Kidney tubule cell (primary cell): ENCODE data around the gene MAP3K5.
A peak's percentile ranks its signal among the peaks of the same experiment; 100 is the strongest.
"Not testable (repeated sequence)": the region's sequence is repeated elsewhere in the genome, so short reads cannot be mapped to it uniquely, and the experiment has no call there.

Experiments
- DNase-seq: peaks from one replicate; pipeline ENCODE4 v3.0.0-alpha.2; 2018; ENCODE audit warnings: low spot score

The MAP3K5 gene

DNA sequence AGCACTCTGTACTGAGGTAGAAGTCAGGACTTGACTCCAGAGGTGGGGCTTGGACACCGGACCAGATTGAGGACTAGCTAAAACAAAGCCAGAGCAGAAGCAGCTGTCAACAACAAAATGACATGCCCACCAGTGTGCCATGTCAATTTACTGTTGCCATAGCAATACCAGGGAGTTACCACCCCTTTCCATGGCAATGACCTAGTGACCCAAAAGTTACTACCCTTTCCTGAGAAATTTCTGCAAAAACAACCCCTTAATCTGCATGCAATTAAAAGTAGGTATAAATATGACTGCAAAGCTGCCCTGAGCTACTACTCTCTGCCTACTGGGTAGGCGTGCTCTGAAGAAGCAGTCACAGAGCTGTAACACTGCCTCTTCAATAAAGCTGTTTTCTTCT is 21.0 kb downstream of the MAP3K5 start:
- no peak for DNase-seq

DNA sequence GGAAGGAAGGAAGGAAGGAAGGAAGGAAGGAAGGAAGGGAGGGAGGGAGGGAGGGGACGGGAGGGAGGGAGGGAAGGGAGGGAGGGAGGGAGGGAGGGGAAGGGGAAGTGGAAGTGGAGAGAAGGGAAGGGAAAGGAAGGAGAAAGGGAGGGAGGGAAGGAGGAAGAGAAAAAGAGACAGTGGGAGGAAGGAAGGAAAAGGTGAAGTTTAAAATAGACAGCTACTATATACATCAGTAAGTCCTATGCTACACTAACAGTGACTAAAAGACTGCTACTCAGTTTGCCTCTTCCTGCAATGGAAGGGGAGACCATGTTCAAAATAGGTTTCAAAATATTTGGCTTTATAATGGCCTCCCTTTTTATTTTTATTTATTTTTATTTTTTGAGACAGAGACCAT is 22.5 kb downstream of the MAP3K5 start:
- DNase-seq: no peak

DNA sequence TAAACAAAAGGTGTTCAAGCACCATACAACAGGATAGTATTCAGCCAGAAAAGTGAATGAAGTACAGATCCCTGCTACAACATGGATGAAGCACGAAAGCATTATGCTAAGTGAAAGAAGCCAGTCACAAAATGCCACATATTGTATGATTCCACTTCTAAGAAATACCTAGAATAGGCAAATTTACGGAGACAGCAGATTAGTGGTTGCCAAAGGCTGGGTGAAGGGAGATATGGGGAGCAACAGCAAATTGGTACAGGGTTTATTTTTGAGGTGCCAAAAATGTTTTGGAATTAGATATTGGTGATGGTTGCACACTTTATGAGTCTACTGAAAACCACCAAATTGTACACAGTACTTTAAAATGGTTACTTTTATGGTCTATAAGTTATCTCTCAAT is 23.2 kb downstream of the MAP3K5 start:
- DNase-seq: no peak

DNA sequence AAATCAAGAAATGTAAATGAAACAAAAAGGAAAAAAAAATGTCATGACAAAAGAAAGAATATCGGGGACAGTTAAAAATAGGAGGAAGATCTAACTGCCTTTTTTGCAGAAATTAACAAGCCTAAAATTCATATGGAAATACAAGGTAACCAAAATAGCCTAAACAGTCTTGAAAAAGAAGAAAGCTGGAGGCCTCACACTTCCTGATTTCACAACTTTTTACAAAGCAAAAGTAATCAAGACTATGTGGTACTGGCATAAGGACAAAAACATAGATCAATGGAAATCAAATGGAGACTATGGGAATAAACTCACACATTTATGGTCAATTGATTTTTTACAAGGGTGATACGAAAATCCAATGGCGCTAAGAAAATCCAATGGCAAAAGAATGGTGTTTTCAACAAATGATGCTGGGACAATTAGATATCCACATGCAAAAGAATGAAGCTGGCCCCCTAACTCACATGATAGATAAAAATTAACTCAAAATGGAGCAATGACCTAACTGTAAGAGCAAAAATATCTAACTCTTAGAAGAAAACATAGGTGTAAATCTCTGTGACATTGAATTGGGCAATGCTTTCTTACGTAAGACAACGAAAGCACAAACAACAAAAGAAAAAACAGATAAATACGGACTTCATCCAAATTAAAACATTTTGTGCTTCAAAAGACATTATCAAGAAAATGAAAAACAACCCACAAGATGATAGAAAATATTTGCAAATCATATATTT is 24.5 kb downstream of the MAP3K5 start:
- no peak for DNase-seq

DNA sequence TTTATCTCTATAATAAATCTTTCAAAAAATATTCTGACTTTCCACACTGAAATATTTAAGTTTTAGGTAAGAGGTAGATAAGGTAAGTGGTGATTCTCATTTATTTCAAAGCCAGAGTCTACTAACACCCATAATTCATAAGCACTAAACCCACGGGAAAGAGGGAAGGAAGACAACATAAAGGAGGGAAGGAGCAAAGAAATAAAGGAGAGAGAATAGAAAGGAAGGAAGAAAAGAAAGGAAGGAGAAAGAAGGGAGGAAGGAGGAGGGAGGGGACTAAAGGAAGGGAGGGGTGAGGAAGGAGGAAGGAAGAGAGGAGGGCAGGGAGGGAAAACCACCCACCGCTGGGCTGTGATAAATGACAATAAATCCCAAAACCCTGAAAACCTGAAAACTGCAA is 25.2 kb downstream of the MAP3K5 start:
- DNase-seq: no peak

DNA sequence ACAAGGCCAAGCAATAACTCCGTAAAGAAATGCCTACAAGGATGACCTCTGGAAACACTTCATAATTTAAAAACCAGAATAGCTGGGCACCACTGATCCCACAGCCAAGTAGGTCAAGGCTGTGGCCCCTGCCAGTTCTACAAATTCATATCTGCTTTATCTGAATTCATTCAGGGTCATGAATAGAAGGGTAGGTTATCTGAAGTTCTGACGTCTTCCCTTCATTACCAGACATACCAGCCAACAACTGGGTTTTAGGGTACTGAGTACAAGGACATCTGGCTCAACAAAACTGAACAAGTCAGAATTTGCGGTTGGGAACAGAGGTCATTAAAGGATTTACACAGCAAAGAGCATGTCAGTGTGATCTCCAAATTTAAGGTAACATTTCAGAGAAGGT is 26.0 kb downstream of the MAP3K5 start:
- DNase-seq: no peak

DNA sequence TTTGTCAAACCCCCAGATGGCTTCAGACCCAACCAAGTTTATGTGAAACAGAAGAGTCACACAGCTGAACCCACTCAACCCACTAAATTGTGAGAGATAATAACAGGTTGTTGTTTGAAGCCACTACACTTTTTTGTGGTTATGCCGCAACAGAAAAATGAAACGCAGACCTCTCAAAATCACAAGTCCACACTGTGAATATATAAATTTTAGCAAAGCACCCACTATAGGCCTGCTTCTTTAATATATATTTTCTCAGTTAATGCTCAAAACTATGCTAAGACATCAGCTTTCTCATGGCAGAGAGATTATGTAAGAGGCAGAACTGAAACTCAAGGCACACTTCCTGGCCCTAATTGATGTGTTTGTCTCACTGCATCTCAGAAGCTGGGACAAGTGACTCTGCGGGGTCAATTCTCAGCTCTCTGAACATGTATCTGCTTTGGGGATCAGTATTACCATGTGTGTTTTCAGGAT is 27.7 kb downstream of the MAP3K5 start:
- no peak for DNase-seq

DNA sequence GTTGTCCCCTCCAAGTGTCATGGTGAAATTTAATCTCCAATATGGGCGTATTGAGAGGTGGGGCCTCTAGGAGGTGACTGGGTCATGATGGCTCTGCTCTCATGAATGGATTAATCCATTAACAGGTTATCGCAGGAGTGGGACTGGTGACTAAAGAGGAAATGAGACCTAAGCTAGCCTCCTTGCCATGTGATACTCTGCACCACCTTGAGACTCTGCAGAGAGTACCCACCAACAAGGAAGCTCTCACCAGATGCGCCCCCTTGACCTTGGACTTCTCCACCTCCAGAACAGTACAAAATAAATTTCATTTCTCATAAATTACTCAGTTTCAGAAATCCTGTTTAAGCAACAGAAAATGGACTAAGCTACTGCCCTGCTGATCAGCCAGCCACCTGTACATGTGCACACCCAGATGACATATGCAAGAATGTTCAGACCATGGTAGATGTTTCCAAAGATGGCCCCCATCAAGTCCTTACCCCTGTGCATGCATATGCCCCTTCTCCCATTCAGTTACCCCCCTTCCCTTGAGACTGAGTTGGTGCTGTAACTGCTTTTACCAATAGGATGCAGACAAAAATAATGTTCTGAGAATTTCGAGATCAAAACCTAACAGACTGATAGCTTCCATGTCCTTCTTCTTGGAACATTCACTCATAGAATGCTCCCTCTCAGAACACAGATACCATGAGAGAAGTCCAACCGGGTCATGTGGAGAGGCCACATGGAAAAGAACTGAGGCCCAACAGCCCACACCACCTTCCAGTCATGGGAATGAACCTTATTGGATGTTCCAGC is 28.4 kb downstream of the MAP3K5 start:
- no peak for DNase-seq

DNA sequence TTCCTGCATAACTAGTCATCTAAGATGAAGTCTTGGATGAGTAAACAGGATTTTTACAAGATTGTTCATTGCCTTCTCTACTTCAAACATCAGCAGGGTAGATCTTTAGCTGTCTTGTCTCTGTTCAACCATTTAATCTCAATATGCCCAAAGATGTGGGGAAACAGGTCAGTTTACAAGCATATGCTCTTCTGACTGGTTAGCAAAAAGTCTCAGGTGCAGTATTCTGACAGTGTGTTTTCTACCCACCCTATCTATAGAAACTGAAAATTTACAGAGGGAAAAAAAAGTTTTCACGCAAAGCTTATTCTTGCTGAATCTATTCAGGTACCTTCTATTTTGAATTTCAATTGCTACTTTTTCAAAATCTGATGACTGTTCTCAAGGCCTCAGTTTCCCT is 29.0 kb downstream of the MAP3K5 start:
- peak; percentile 38 for DNase-seq

DNA sequence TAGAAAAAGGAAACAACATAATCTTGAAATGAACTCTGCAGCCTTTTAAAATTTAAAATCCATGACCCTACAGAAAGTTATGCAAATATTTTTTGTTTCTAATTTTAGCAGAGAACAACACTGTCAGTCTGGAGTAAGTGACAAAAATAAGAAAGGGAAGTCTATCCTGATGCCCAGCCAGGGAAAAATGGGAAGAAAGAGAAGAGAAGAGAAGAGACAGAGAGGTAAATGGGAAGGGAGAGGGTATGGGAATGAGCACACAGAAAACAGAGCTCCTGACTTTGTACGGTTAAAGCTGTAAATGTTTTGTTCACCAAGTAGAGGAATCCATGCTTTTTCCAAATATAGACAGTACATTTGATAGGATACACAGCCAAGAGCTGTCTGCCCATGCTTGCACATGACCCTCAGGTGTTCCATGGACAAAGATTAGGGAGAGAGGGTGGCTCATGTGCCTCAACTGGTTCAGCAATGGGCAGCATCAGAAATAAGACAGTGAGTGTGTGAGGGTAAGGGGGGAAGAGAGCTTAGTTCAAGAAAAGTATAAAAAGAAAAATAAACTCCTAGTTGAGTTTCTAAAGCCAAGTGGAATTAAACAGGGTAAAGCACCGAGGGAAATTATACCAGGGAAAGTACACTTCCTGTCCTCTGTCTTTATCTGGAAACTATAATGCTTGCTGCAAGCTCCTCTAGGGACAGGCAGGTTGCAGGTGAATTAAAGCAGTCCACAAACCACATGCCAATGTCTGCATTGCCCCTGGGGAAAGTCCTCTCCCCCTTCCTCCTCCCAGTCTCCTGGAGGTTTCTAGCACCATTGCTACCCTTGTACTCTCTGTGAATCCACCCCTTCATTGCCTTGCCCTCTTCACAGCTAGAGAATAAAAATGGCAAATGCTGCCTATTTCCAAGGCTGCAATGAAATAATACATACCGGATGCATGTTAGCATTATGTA is 30.0 kb downstream of the MAP3K5 start:
- no peak for DNase-seq

DNA sequence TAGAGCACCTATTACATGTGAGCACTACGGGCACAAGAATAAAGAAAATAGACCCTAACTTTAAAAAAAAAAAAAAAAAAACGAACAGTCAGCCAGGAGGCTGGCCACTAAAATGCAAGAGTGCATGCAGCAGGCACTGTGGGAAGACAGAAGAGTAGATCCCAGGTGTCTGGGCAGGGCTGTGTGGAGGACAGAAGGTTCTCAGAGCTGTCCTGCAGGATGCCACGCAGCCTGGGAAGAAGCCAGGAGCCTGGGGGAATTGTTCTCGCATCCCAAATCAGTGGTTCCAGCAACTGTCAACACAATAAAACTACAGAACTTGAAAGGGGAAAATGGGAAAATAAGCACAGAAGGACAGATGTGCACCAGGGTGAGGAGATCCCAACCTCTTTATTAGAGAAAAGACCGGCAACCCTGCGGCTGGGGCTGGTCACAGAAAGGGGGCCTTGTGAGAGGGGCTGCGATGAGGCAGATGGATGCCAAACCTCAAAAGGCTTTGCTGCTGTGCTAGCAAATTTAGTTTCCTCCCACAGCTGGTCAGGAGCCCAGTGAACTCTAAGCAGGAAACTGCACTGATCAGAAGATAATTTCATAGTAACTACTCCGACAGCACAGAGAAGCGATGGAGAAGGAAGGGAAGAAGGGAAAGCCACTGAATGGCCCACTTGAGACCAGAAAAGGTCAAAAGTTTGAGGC is 30.9 kb downstream of the MAP3K5 start:
- DNase-seq: no peak

DNA sequence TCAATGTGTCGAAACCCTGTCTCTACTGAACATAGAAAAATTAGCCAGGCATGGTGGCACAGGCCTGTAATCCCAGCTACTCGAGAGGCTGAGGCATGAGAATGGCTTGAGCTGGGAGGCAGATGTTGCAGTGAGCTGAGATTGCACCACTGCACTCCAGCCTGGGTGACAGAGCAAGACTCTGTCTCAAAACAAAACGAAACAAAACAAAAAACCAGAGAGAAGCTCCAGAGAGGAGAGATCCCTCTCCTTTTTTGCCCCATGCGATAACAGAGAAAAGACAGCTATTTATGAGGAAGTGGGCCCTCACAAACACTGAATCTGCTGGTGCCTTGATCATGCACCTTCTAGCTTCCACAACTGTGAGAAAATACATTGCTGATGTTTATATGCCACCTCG is 31.5 kb downstream of the MAP3K5 start:
- DNase-seq: not testable (repeated sequence)

DNA sequence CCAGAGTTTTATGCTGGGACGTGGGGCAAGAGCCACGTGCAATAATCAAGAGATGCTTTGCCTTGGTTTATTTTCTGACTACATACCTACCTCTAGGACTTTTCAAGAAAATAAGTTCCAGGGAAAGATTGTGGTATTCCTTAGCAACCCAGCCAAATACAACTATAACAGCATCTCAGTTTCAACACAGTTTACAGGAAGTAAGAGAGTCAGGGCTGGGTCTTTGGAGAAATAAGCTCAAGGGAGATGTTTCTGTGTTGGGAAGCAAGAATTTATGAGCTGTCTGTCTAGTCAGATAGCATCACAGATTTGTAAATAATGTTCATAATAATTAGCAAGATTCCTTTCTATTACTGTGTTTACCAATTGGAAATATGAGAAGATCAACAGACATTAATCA is 35.1 kb downstream of the MAP3K5 start:
- no peak for DNase-seq

DNA sequence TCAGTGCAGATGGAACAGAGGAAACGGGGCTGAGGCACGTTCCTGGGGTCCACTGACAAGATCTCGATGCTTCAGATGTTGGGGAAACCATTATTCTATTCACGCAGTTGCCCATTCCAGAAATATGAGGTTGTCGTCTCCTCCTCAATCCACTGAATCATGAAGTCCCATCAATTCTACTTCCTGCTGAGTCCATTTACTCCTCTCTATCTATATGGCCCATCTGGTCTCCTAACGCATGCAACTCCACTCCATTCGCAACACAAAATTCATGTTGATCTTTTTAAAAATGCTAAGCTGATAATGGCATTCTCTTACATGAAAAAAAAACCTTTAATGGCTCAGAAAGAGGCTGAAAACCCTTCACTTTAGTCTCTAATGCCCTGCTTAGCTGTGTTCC is 37.5 kb downstream of the MAP3K5 start:
- DNase-seq: no peak

DNA sequence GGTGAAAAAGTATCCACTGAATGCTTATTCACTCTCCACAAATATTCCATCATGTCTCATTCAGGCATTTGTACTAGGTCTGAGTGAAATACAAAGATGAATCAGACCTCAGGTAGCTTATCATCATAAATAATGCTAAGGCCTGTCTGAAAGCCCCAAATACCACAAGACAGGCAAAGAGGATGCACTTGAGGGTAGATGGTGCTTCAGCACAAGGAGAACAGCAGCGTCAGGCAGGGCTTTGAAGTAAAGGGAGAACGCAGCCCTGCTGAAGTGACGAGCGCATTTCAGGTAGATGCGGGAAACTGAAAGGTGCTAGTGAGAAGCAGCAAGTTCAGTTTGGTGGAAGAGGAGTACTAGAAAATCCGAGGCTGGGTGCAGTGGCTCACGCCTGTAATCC is 38.7 kb downstream of the MAP3K5 start:
- DNase-seq: peak; percentile 49

DNA sequence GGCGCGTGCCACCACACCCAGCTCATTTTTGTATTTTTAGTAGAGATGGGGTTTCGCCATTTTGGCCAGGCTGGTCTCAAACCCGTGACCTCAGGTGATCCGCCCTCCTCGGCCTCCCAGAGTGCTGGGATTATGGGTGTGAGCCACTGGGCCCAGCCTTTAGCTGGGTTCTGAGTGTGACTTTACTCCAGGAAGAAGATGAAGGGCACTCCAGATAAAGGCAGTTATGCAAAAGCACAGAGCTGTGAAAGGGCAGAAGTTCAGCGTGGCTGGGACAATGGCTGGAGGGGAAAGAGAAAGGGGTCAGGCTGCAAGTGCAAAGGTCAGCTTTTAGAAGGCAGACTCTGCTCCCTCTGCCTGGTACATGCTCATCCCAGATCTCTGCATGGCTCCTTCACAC is 39.7 kb downstream of the MAP3K5 start:
- no peak for DNase-seq

DNA sequence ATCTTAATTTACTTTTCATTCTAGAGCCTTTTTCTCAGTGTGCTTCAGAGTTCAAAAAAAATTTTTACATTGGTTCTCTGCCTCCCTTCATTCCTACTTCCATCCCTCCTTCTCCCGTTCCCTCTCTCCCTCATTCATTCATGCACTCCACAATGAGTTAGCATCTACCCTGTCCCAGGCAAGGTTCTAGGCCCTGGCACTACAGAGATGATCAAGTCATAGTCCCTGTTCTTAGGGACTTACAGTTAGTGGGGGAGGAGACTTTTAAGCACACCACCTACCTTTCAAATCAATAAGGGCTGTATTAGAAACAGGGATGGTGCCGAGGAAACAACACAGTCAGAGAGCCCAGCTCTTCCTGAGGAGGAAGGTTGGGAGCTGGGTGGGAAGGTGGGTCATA is 40.3 kb downstream of the MAP3K5 start:
- DNase-seq: no peak

DNA sequence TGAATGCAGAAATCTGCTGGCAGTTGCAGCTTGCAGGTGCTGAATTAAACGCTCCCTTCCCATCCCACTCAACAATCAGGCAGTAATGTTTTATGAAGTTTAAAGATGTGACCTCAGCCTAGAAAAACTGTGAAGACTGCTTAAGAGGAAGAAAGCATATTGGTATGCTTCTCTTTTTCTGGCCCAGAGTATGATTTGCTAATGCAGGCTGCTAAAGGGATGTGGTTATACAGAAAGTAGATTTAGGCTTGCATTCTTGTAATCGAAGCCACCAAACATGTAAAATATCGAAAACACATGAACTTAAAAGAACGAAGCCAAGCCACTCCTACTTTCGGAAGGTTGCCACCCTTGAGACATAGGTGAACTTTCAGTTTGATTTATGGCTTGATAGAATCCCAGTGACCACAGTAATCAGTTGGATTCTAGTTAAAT is 40.7 kb downstream of the MAP3K5 start:
- DNase-seq: no peak

DNA sequence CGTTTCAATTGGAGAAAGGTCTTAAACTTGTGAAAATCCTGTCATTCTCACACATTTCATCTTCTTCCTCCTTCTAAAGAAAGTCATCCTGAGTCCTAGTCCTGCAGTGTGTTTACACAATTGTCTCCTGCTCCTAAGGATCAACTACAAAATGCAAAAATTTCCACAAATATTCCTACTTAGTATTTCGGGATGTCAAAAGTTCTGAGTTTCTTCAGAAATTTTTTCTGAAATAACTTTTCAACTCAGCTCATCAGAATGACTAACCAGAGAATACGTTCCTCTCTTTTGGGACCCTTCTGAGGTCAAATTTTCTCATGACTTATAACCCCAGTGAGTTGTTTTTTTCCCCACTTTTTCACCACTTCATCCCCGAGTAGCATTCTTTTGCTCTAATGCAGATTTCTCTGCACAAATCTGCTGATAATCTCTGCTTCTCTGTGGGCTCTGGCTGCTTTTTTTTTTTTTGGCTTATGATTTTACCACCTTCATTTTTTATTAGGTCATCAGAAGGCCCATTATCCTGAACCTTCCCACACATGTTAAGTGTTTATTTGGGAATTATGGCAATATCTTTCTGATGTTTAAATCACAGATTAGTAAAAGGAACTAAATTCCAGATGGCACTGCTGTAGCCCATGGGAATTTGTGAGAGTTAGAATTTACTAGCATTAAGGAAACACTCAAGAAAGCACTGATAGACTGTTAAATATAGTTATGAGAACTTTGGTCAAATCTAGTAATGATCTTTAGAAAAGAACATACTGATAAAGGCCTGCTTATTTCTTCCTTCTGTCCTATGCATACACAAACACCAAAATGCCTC is 41.4 kb downstream of the MAP3K5 start:
- no peak for DNase-seq

DNA sequence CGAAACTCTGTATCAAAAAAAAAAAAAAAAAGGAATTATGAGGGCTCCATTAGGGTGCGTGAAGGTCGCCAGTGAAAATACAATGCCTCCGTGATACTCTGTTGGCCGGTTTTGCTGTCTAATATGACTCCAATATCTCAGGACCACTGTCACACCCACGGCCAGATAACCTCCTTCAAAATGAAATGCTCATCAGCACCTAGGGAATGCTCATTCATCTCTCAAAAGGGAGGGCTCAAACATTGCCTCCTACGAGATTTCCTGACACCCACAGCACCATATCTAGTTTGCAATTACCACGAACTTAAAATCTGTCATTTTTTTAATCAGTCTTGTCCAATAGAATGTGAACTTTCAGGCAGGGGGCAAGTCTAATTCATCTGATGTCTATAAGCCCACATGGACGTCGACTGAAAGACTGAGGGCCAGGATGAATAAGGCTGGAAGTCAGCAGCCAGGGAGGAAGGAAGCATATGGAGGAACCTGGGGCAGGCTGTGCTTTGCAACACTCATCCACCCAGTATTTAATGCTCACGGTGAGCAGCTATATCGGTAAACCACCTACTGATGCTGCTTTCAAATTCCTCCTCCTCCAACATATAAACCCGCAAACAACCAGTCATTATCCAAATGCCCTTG is 42.8 kb downstream of the MAP3K5 start:
- no peak for DNase-seq
